GM12874 (cell line): Measurements from ENCODE around the gene SCMH1.

Source experiments
- CTCF ChIP-seq: IDR thresholded peaks from 2 replicates; pipeline ENCODE4 v1.5.1; 2011; ENCODE audit warnings: low read depth, mild to moderate bottlenecking, control low read depth, low read length, moderate library complexity; ENCODE audit not compliant: insufficient read depth

SCMH1 gene

DNA sequence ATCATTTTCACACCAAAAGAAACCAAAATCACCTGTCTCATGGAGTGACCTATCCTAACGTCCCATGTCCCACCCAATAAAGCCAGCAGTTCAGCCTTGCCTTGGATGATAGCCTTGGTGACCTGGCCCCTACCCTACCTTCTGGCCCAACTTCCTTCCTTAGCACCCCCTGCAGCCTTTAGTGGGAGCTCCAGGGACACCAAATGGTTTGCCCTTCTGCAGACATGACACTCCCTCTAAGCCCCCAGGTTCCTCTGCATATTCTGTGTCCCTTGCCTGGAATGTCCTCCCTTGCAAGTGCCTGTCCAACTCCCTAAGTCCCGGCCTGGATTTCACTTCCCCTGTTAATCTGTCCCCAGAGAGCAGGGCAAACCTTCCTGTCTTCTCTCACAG is 222.8 kb downstream of the SCMH1 start:
- no peak for TF ChIP-seq CTCF

DNA sequence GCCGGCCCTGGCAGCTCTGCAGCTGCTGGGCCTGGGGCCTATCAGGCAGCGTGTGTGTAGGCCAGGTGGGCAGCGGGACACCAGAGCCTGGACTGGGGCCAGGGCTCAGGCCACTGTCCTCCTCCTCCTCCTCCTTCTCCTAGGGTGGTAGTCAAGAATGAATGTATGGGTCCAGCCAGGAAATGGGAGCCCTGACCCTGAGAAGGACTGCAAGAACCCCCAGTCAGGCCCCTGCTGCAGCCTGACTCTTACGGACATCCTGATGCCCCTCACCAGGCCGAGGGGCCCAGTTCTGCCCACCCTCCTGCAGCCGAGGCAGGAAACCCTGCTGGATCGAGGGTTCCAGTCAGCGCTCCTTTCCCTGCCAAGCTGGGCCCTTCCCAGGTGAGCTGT is 224.1 kb downstream of the SCMH1 start:
- no peak for TF ChIP-seq CTCF

DNA sequence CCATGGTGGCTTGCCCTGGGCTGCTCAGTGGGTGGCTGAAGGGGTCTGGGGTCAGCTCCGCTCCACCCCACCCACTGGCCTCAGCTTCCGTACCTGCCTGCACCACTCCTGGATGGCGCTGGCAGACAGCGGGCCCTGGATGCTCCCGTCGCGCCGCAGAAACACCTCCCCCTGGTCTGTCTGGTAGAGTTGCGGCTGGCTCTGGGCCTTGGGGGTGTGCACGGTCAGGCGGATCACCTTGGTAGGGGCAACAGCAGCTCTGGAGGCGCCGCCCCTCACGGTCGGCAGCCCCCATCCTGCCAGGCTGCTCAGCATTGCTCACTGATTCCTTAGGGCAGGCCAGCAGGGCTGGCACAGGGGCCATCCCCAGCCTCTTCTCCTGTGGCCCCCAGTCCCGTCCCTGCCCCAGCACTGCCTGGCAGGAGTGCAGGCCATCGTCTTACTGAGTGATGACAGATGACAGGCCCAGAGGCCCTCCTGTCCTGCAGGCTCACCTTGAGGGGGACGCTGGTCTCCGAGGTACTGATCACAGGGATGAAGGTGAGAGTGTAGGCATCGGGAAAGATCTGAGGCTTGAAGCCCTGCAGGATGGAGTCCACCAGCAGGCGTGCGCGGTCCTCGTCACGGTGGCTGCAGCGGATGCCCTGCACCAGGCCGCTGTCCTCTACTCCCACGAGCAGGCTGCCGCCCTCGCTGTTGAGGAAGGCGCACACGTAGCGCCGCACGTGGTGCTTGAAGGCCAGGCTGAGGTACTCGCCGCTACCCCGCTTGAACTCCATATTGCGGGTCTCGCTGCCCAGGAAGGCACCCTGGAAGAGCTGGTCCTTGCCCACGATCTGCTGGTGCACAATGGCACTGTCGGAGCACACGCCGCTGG is 224.7 kb downstream of the SCMH1 start:
- no peak for TF ChIP-seq CTCF

- no peak for TF ChIP-seq CTCF
Measured at GRCh38 chr1:41015897-41016470, 226.1 kb downstream of the SCMH1 start.

DNA sequence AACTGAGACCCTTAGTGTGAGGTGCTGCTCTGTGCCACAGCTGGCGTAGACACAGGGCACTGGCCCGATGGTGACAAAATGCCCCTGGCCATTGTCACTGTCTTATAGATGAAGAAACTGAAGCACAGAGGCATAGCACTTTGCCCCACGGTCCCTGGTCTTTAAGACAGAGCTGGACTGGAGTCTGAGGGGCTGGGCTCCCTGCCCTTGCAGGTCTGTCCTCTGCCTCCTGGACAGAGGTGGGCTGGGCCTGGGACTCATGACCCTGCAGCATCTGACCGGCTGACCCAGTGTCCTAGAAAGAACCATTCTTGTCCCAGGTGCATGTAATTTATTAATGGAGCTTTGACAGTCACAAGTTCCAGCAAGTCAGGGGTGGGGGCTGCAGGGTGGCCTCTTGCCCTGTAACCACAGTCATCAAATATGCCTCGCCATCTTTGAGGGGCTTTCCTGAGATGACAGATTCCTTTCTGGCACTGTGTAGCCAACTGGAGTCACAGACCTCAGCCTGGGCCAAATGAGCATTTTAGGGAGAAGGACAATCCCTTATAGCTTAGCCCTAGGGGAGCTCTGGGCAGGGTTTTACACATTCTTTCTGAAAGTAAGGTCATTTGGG is 226.7 kb downstream of the SCMH1 start:
- no peak for TF ChIP-seq CTCF

DNA sequence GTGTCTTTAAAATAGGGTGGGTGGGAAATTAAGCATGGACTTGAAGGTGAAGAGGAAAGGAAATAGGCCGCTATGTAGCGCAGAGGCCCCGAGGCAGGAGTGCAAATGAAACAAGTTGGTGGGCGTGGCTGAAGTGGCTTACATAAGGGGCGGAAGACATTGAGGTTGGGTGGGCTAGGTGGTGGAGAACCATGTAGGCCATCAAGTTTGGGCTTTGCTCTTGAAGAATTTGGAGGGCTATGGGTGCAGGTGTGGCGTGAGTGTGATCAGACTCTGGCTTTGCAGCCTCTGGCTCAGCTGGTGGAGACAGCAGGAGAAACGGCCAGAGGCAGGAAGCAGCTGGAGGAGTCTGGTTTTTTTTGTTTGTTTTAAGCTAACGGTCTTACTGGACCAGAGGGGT is 227.2 kb downstream of the SCMH1 start:
- no peak for TF ChIP-seq CTCF

GRCh38 chr1:41013796-41014195 is 228.3 kb downstream of the SCMH1 start:
- no peak for TF ChIP-seq CTCF
